Skeletal muscle cell (primary cell): ENCODE data around the gene EBF4.
A peak's percentile ranks its signal among the peaks of the same experiment; 100 is the strongest.
"Not testable (repeated sequence)": the region's sequence is repeated elsewhere in the genome, so short reads cannot be mapped to it uniquely, and the experiment has no call there.

ENCODE experiments used
- DNase-seq: peaks from one replicate; pipeline ENCODE4 v3.0.0-alpha.2; 2010; ENCODE audit warnings: low read depth
- H3K4me3 ChIP-seq: 2 replicates; pipeline ENCODE4 v1.5.1; 2011; ENCODE audit warnings: low read depth, mild to moderate bottlenecking, control low read depth, low read length, moderate library complexity

The EBF4 gene

DNA sequence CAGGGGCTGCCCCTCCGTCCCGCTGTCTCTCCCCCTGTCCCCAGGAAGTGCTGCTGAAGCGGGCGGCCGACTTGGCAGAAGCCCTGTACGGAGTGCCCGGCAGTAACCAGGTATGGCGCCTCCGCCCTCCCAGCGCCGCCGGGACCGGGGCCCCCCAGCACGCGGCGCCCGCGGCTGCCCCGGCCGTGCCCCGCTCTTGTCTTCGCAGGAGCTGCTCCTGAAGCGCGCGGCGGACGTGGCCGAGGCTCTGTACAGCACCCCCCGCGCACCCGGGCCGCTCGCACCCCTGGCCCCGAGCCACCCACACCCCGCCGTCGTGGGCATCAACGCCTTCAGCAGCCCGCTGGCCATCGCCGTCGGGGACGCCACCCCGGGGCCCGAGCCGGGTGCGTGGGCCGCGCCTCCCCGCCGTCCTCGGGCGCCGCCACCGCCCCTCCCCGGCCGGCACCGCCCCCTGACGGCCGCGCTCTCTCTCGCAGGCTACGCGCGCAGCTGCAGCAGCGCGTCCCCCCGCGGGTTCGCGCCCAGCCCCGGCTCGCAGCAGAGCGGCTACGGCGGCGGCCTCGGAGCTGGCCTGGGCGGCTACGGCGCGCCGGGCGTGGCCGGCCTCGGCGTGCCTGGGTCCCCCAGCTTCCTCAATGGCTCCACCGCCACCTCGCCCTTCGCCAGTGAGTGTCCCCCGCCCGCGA is 59.4 kb downstream of the EBF4 start:
- H3K4me3 ChIP-seq: peak overlapping the region; percentile 46
- no peak for DNase-seq

DNA sequence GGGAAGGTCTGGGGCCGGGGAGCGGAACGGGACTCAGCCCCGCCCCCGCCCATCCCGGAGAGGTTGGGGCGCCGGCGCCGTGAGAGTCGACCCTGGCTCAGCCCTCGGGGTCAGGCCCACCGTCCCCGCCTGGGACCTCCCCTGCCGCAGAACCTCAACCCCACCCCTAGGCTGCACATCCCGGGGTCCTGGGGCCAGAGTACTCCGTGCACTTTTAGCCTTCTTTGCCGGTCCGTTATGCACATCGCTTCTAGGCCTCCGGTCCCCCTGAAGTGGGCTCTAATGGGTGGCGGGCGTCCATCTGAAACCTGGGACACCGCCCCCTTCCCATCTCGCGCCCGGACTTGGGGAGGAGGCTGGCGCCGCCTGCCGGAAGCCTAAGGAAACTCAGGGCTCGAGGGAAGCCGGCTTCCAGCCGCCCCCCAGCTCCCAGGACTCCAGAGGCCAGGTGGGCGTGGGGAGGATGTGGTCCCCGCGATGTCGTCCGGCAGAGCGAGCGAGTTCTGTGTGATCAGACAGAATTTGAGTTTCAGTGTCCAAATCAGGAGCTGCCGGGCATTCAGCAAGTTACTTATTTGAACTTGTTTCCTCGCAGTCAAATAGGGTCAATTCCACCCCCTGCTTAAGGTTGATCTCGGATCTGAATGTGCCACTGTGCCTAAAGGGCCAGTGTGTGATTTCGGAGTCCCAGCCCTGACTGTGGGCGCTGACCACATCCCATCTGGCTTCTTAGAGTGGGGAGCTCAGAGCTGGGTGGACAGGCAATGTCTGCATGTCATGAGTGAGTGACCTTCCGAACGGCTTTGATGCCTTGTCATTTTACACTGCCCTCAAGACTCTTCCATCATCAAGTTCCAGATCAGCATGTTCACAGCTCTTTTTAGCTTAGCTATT is 60.2 kb downstream of the EBF4 start:
- no peak for DNase-seq
- H3K4me3 ChIP-seq: peak overlapping the region; percentile 46

DNA sequence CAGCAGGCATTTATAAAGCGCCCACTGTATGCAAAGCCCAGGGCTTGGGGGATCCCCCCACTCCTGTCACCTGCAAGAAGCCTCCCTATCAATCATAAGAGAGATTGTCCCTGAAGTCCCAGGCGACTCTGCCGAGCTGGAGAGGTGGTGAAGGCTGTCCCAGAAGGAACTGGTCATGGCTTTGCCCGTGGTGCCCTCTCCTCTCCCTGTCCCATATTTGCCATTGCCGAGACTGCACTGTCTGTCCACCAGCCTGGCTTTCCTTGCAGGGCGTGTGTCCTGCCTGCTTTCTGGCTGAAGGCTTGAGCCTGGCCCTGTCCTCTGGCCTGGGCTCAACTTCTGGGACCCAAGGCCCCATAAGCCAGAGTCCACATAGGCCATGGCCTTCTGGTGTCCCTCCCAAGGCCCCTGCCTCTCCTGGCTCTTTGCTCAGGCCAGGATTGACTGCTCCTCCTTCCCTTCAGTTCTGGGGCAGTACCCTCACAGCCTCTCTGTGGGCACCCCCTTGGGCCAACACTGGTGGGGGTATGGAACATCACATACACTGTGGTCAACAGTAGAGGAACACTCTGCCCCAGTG is 61.0 kb downstream of the EBF4 start:
- no peak for DNase-seq
- no peak overlapping the region for H3K4me3 ChIP-seq

DNA sequence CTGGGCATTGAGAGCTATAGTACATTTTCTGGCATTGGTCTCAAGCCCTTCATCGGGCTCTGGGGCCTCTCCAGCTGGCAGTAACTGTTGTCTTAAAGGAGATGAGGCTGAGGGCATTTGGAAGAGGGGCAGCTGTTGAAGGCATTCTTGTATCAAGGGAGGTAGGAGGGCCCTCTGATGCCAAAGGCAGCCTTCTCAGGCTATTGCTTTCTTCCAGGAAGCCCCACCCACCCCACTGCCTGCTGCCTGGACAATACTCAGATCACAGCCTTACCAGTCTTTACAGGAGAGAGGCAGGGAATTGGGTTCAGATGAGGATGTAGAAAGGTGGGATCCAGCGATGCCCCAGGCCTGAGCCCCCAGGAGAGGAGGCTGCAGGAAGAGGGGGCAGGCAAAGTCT is 61.8 kb downstream of the EBF4 start:
- DNase-seq: no peak

DNA sequence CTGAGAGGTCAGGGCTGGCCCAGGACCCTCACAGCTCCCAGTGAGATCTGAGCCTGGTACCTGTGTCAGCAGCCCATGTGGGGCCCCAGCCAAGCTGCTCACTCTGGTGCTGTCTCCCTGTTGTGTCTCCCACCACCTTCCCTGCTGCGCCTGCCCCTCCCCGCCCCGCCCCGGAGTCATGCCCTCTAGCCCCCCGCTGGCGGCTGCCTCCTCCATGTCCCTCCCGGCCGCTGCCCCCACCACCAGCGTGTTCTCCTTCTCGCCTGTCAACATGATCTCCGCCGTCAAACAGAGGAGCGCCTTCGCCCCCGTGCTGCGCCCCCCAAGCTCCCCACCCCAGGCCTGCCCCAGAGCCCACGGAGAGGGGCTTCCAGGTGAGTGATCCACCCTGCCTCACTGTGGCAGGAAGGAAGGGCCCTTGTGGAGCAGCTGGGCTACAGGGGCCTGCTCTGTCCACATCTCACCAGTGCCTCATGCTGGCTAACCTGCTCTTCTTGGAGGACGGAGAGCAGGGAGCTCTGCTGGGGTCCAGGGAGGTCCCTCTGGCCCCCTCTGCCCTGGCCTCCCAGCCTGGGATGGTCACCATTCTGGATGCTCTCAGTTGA is 63.0 kb downstream of the EBF4 start:
- DNase-seq: no peak
- no peak overlapping the region for H3K4me3 ChIP-seq

More for the DNA sequence above, 61.8 kb downstream of the EBF4 start:
- H3K4me3 ChIP-seq: no peak overlapping the region

DNA sequence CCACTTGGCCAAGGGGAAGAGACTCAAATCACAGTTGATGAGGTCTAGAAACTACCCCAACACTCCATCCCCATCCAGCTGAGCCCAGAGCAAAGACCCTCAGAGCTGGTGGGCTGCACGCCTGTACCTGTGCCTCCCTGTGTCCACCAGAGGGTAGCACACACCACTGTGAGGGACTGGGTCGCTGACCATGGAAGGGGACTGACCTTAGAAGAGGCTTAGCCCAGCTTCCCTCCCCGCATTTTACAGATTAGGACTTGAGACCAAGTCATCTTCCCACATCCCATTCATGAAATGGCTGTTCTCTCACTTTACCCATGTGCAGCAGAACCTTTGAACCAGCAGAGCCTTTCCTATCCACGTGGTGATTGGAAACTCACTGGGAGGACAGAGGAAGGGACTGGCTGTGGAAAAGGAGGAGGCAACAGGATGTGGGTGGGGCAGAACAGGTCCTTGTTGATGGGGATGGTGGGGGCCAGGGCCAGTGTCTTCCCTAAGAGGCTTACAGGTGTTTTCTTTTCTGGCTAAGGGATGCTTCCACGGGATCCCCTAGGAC is 63.6 kb downstream of the EBF4 start:
- DNase-seq: no peak
- H3K4me3 ChIP-seq: no peak overlapping the region

DNA sequence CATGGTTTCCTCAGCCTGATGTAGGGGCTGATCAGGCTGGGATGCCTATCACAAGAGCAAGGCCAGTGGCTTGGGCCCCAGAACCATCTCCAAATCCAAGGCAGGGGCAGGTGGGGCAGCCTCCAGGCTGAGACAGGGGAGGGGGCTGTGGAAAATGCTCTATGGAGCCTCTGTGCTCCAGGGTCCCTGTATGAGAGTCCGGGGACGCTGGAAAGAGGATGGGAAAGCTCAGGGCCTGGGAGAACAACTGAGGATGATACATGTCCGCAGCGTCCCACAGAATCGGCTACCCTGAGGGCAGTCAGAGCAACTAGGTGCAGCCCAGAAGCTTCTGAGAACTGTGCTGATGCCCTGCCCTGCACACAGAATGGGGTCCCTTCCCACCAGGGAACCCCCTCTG is 64.4 kb downstream of the EBF4 start:
- DNase-seq: no peak
- H3K4me3 ChIP-seq: no peak overlapping the region

DNA sequence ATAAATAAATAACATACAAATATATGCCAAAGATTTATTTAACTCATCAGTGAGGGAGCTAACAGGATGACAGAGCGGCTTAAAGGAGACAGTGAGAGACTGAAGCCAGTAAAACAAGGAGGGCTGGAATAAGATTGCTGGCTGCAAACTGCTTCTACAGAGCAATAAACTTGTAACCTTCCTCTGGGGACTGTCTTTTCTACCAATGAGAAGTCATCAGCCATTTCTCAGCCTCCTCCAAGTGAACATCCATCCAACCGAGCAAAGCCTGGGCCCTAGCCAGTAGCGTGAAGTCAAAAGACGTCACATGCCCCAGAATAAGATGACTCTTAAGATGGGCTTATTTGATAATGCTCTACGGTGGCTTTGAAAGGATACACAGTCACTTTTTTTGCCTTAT is 65.4 kb downstream of the EBF4 start:
- H3K4me3 ChIP-seq: no peak overlapping the region
- no peak for DNase-seq

DNA sequence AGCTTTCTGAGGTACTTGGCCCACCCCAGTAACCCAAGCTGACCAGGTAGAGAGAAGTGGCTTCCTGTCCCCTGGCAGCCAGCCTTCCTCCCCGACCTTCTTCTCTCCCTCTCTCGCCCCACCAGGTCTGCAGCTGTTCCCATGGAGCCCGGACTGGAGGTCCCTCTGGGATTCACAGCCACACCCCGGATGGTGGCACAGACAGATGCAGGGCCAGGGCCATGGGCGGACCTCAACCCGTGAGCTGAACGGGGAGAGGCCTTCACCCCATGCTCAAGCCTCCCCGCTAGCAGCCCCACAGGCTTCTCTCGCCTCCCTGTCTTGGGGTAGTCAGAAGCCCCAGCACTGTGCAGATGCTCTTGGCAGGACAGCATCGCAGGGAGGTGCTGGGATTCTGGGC is 66.6 kb downstream of the EBF4 start:
- DNase-seq: no peak

DNA sequence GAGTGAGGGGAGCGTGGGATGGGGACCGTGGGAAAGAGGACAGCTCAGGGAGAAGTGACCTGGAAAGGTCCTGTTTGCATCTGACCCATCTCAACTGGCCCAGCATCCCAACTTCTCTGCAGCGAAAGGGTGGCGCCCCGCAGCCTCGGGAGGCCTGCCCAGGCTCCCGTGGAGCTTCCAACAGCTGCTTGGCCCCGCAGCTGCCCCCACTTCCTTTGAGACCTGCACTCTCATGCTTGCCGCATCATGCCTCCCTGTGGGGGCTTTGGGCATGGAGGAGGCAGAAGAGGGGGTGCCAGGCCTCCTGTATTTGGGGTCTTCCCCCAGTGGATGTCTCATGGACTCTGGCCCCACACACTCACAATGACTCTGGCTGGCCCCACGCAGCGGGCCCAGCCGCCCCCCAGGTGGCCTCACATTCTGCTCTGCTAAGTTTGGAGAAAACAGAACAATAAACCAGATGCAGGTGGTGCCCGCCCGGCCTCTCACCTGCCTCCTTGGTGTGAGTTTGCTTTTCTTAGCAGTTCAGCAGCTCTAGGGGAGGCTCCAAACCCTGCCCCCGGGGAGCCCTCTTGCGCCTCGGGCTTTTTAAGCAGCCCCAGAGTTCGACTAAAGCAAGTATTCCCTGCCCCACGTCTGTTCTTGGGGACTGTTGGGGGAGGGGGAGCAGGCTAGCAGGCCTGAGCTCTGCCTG is 67.2 kb downstream of the EBF4 start:
- no peak for DNase-seq
- H3K4me3 ChIP-seq: no peak overlapping the region

More for the DNA sequence above, 66.6 kb downstream of the EBF4 start:
- H3K4me3 ChIP-seq: no peak overlapping the region

DNA sequence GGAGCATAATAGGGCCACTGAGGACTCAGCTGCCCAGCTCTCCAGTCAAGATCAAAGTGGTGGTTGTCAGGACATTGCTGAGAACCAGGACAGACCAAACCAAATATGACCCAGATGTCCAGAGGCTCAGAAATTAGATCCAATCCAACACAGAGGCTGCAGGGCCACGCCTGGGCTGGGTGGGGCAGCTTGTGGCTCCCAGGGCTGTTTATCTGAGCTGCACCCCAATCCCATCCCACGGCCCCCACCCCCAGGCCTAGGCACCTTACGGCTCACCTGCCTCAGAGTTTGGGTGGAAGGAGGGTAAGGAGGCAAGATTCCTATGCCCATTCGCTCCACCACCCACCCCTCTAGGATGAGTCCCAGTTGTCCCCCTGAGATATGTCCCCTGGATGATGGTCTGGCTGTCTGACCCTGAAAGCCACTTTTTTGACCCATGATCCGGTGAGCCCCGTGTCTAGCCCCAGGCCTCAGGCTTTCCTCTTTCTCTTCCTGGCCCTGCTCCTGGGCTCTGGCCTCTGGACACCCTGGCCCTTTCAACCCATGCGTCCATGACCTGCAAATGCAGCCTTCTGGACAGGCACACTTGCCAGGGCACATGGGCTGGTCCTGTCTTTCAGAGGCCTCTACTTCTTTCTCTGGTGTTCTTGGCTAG is 67.8 kb downstream of the EBF4 start:
- H3K4me3 ChIP-seq: no peak overlapping the region
- DNase-seq: no peak

DNA sequence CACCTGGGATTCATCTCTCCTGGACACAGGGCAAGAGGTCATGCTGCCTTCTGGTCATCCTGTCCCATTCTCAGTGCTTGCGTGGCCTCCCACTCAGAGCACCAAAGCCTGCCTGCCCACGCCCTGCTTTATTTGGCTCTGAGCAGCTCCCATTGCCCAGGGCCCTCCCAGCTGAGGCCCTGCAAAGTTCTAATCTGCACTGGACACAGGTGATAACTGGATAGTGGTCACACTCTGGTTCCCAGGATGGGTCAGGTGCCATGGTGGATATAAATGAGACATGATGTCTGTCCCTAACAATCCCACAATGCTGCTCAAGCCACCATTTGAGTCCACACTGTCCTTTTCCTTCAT is 68.3 kb downstream of the EBF4 start:
- no peak for DNase-seq

DNA sequence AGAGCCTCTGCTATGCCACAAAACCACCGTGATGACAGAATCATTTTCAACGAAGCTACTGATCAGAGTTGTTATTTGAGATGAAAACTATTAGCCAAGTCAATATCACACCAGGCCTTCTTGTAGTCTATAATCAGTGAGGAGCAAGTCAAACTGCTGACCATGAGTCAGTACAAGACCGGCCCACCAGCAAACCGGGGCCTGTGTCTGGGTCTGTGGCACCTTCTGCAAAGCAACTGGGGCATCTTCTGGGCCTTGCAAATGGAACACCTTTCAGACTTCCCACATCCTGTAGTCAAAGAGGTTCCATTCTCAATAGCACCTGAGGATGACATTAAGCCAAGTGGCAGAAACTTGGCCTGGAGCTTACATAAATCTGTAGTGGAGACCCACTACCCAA is 69.3 kb downstream of the EBF4 start:
- DNase-seq: no peak
- H3K4me3 ChIP-seq: no peak overlapping the region

More for the DNA sequence above, 68.3 kb downstream of the EBF4 start:
- H3K4me3 ChIP-seq: no peak overlapping the region

DNA sequence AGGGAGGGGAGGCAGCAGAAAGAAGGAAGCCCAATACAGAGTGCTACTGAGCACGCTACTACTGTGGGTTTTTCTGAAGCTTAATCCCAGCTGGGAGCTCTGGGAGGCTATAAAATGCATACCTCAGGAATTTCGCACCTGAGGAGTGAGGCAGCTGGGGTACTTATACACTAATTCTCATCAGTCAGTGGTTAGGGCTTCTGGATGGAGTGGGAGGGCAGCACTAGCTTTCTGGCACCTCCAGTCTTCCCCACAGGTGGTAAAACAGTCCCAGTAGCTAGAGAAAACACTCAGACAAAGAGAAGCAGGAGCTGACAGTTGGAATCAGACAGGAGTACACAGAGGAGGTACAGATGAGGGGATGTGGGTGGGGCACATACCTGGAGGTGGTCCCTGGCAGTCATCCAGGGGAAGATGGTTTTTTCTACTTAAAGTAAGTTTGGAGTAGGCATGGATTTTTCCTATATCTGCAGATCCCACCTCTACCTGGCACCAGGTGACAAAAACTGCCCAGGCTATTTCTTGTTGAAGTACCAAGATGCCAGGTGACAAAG is 70.1 kb downstream of the EBF4 start:
- no peak for DNase-seq
- H3K4me3 ChIP-seq: no peak overlapping the region

DNA sequence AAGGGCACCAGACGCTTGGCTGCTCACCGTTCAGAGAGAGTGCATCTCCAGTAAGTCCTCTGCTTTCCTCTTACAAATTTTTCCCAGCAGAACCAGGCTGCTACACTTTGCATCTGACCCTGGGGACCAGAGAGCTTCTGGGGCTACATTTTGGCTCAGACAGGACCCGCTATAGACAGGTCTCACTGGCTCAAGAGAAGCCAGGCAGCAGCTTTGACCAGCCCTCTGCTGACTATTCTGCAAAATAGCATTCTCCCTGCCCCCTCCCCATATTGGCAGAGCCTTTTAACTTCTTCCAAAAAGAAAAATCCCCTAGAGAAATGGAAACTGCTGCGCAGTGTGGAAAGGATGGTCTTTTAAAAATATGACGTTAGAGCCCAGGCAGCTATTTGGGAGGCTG is 70.6 kb downstream of the EBF4 start:
- H3K4me3 ChIP-seq: no peak overlapping the region
- DNase-seq: no peak

DNA sequence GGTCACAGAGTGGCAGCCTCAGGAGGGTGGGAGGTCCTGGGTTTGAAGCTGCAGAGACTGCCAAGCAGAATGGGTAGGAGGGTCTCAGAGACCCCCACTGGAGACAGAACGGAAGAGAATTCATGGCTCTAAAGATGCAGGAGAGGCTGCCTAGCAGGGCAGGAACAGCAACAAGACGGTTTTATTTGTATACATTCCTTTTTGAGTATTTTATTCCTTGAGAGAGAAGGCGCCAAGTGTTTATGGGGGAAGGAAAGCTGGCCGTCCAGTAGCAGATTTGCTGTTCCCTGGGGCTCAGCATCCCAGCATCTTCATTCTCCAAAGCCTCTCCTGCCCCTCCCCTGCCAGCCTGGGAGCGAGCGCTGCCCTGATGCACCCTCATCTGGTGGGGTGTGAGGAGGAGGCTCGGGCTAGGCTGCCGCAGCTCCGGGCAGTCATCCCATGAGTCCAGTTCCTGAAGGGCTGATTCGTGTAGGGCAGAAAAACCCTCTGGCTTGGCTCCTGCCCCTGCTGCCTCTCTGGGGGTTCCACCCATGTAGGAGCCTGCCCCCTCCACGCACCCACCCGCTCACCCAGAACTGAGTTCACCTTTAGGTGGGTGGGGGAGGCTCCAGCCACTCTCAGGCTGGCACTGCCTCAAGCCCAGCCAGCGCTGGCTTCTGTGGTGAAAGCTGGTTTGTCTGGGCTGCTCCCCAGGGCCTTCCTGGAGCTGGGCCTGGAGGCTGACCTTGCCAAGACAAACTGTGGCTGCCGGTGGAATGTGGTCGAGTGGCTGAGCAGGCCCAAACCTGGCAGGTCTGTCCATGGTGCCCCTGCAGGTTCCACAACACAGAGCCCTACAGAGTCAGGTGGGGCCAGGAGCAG is 75.4 kb downstream of the EBF4 start:
- no peak for DNase-seq
- H3K4me3 ChIP-seq: no peak overlapping the region

DNA sequence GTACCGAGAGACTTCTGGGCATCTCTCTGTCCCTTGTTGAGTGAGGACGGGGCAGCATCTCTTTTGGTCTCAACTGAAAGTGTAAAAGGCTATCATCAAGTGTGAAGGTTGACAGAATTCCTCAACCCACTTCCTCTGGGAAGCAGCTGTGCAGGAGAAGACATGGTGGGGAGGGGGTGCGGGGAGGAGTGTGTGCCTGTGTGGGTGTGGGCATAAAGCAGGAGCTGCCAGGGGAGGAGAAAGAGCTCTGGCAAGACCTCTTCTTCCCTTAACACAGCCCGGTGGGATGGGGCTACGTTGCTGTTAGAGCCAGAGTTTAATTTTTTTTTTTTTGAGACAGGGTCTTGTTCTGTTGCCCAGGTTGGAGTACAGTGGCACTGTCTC is 76.0 kb downstream of the EBF4 start:
- no peak overlapping the region for H3K4me3 ChIP-seq
- no peak for DNase-seq

DNA sequence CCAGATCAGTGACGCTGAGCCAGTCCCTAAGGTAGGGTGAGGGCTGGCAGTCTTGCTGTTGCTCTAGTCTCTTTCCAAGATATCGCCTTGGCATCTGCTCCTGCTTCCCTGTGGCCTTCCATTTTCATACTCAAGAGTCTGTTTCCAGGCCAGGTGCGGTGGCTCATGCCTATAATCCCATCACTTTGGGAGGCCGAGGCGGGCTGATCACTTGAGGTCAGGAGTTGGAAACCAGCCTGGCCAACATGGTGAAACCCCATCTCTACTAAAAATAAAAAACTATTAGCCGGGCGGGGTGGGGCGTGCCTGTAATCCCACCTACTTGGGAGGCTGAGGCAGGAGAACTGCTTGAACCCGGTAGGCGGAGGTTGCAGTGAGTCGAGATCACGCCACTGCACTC is 77.5 kb downstream of the EBF4 start:
- not testable (repeated sequence) for H3K4me3 ChIP-seq, DNase-seq
